ENCODE data around the gene MORN1. TPM values are rescaled to one million over a fixed set of nuclear protein-coding genes. Genes with fewer than 3 reads are reported as not detected.

MORN1 gene
- total RNA-seq, 4 donors from 2014 or later, result 4.9 to 21.5 (median 15.9) TPM

DNA sequence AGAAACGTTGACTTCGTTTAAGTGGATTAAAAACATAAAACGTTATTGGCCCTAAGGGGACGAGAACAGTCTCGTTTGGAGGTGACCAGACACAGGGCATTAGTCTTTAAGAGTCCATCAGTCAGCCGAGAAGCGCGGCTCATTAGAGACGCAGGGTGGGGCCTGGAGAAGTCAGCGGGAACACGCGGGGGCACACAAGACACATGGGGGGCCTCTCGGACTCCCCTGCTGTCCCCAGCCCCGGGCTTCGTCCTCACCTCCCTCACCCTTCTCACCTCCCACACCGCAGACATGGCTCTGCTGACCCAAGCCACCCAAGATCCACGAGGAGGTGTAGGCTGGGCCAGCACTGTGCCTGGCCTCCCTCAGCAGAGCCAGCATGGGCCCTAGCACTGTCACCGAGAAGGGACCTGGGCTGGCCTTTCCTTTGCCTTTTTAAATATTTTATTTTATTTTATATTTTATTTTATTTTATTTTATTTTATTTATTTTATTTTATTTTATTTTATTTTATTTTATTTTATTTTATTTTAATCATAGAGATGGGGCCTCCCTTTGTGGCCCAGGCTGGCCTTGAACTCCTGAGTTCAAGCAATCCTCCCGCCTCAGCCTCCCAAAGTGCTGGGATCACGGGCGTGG, 48.9 kb downstream of the MORN1 start:
- Histone ChIP-seq H3K27ac (no peak overlapping the region), H3K4me3 (no peak overlapping the region), H3K36me3 (no peaks in the 10 kb centered on the region), H3K9me3 (no peaks in the 10 kb centered on the region), H3K27me3 (no peaks in the 10 kb centered on the region), H3K4me1 (no peaks in the 10 kb centered on the region)
- no peak for DNase-seq
- TF ChIP-seq, protein P1, sequence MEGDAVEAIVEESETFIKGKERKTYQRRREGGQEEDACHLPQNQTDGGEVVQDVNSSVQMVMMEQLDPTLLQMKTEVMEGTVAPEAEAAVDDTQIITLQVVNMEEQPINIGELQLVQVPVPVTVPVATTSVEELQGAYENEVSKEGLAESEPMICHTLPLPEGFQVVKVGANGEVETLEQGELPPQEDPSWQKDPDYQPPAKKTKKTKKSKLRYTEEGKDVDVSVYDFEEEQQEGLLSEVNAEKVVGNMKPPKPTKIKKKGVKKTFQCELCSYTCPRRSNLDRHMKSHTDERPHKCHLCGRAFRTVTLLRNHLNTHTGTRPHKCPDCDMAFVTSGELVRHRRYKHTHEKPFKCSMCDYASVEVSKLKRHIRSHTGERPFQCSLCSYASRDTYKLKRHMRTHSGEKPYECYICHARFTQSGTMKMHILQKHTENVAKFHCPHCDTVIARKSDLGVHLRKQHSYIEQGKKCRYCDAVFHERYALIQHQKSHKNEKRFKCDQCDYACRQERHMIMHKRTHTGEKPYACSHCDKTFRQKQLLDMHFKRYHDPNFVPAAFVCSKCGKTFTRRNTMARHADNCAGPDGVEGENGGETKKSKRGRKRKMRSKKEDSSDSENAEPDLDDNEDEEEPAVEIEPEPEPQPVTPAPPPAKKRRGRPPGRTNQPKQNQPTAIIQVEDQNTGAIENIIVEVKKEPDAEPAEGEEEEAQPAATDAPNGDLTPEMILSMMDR (IDR thresholded peaks at IDR 0.05), result no peak
- TF ChIP-seq POLR2A (IDR thresholded peaks at IDR 0.05), result no peak

DNA sequence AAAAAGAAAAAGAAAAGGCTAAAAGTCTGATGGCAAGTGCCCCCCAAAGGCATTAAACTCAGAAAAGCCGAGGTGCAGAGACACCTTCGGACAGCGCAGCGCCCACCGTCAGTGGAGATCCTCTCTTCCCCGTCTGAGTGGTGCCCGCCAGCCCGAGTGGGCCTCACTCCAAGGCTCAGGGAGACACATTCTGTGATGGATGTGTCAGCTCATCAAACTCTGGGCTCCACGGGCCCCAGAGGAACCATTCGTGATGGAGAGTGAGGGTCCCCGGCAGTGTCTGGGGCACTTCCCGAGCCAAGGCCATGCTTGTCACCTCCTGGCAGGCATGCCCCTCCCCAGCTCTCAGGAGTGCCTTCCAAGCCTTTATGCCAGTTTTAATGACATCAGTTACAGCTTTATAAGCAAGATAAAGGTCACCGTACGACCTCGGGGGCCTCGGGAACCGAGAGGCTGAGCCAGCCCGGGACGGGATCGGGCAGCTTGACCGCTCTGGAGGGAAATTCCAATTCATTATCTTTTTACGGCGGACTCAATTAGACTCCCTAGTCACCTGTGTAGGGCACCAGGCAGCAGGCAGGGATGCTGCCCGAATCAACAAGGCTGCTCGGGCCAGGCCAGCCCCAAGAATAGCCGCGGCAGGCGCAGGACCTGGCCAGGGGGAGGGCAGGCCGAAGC, 49.5 kb downstream of the MORN1 start:
- no peaks in the 10 kb centered on the region for H3K27me3 ChIP-seq
- TF ChIP-seq, protein P1 (IDR thresholded peaks at IDR 0.05), result no peak
- TF ChIP-seq POLR2A (IDR thresholded peaks at IDR 0.05), result no peak
- no peaks in the 10 kb centered on the region for H3K9me3 ChIP-seq
- DNase-seq, result no peak
- H3K36me3 ChIP-seq, result no peaks in the 10 kb centered on the region
- no peaks in the 10 kb centered on the region for H3K4me1 ChIP-seq
- H3K4me3 ChIP-seq, result no peak overlapping the region
- H3K27ac ChIP-seq, result no peak overlapping the region

- no peaks in the 10 kb centered on the region for H3K27me3 ChIP-seq
Measured at GRCh38 chr1:2340918-2341254, 50.5 kb downstream of the MORN1 start.

GRCh38 chr1:2340086-2340917, 51.1 kb downstream of the MORN1 start:
- no peak overlapping the region for H3K27ac ChIP-seq
- H3K9me3 ChIP-seq, result no peaks in the 10 kb centered on the region
- no peaks in the 10 kb centered on the region for H3K36me3 ChIP-seq
- H3K27me3 ChIP-seq, result no peaks in the 10 kb centered on the region
- H3K4me3 ChIP-seq, result no peak overlapping the region
- no peaks in the 10 kb centered on the region for H3K4me1 ChIP-seq
- no peak for TF ChIP-seq POLR2A (IDR thresholded peaks at IDR 0.05)
- TF ChIP-seq, protein P1 (IDR thresholded peaks at IDR 0.05), result no peak
- DNase-seq, result no peak

More at GRCh38 chr1:2340918-2341254, 50.5 kb downstream of the MORN1 start:
- H3K9me3 ChIP-seq, result no peaks in the 10 kb centered on the region
- no peak overlapping the region for H3K27ac ChIP-seq
- no peaks in the 10 kb centered on the region for H3K4me1 ChIP-seq
- no peak overlapping the region for H3K4me3 ChIP-seq
- no peaks in the 10 kb centered on the region for H3K36me3 ChIP-seq
- no peak for DNase-seq
- TF ChIP-seq, protein P1 (IDR thresholded peaks at IDR 0.05), result no peak
- no peak for TF ChIP-seq POLR2A (IDR thresholded peaks at IDR 0.05)

- H3K9me3 ChIP-seq, result no peaks in the 10 kb centered on the region
- no peak overlapping the region for H3K4me3 ChIP-seq
- H3K4me1 ChIP-seq, result no peaks in the 10 kb centered on the region
- no peak for DNase-seq
- H3K27ac ChIP-seq, result no peak overlapping the region
- TF ChIP-seq, protein P1 (IDR thresholded peaks at IDR 0.05), result no peak
- no peak for TF ChIP-seq POLR2A (IDR thresholded peaks at IDR 0.05)
- no peaks in the 10 kb centered on the region for H3K36me3 ChIP-seq
- H3K27me3 ChIP-seq, result no peaks in the 10 kb centered on the region
Measured at GRCh38 chr1:2339206-2340085, 51.9 kb downstream of the MORN1 start.
